Measurements from ENCODE around the gene ZNF334. TPM values are rescaled to one million over a fixed set of nuclear protein-coding genes. Genes with fewer than 3 reads are reported as not detected.

Gene ZNF334
- total and polyA plus RNA-seq, 2 of the 4 experiments (the other 2 are of a cell fraction), result 1.4 to 2.1 TPM

DNA sequence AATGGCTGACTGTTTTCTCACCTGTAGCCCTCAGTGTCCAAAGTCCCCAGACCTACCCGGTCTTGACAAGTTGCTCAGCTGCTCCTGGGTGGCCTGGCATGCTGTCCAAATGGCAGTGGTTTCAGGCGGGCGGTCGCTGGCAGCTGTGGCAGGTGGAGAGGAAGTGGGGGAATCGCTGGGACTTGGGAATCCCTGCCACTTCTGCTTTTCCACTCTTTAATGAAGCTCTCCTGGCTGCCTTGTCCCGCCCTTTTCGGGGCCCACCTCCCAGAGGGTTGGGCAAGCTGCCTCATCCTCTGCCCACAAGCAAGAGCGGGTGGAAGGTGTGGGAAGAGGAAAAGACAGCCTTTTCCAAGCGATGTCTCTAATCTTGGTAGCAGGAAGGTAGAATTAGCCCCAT is 37.1 kb upstream of the ZNF334 start, which contains the start of gene OCSTAMP:
OCSTAMP (minus strand) TSS at position 194 of the 400 bp plus-strand sequence; CDS start at position 100, 94 bp downstream.
- WGBS, 2 experiments (ENCODE audit: extremely low coverage in 2 of 2, insufficient read length in 1 of 2), result no CpG with 5 or more reads among the region's 9 CpGs
- H2BK120ac ChIP-seq (ENCODE audit: low read depth, low read length), result no peak within 1 kb of the TSS
- dilution Hi-C loops (cut with HindIII; ENCODE audit: low sequenced_read_pairs, unreplicated experiment) (no loop called here), intact Hi-C loops (cut with micrococcal nuclease) (no loop called here), in situ Hi-C loops (cut with MboI; ENCODE audit: low sequenced_read_pairs) (no loop called here)
- no peak within 1 kb of the TSS for H3K18ac ChIP-seq (ENCODE audit: low read depth, low read length)
- no peaks in the 10 kb centered on the region for H3K36me3 ChIP-seq (ENCODE audit: control insufficient read depth, insufficient read depth, low read length)
- BruUV-seq (replicated peaks), result no TSS peak
- H2BK5ac ChIP-seq (ENCODE audit: low read depth, low read length, poor library complexity, severe bottlenecking), result no peak within 1 kb of the TSS
- H3K4me1 ChIP-seq (ENCODE audit: control insufficient read depth, insufficient read depth, low read length), result no peaks in the 10 kb centered on the region
- no peaks in the 10 kb centered on the region for H4K20me1 ChIP-seq (ENCODE audit: insufficient read depth, low read length)
- H3K14ac ChIP-seq (replicated peaks; ENCODE audit: low read depth, low read length), result no peak within 1 kb of the TSS
- H3K4me3 ChIP-seq (ENCODE audit: insufficient read depth, low read depth, low read length), result no peak within 1 kb of the TSS
- H3K79me1 ChIP-seq (ENCODE audit: low read depth in 1 of 2, low read length in 2 of 2), result no peaks in the 10 kb centered on the region
- no peak within 1 kb of the TSS for H3K9ac ChIP-seq (ENCODE audit: low read depth, low read length)
- ChIA-PET CTCF (interaction anchor here (1.4 kb wide), 1 partner anchor 12 kb away, joined by 3 read pairs; no protein-coding TSS in a partner anchor), POLR2A (ENCODE audit: unreplicated experiment) (no interaction called here)
- no peak within 1 kb of the TSS for H3K4ac ChIP-seq (ENCODE audit: low read depth, low read length)
- H3K9me3 ChIP-seq (ENCODE audit: control insufficient read depth, insufficient read depth, low read length), result no peaks in the 10 kb centered on the region
- H3K56ac ChIP-seq (ENCODE audit: extremely low read depth, insufficient read depth, low read length), result no peak within 1 kb of the TSS
- TF ChIP-seq BHLHE40 (IDR thresholded peaks at IDR 0.05; ENCODE audit: low read depth, low read length) (no peak), SMC3 (IDR thresholded peaks at IDR 0.05; ENCODE audit: low read depth, low read length) (no peak), ELK1 (IDR thresholded peaks at IDR 0.05; ENCODE audit: borderline replicate concordance, low read depth, low read length) (no peak)
- H3K27me3 ChIP-seq (ENCODE audit: control insufficient read depth, insufficient read depth, low read length), result peaks cover 4% of the 10 kb centered on the region
- H4K5ac ChIP-seq (ENCODE audit: low read depth, low read length), result no peak within 1 kb of the TSS
- H2BK20ac ChIP-seq (ENCODE audit: low read depth, low read length), result no peak within 1 kb of the TSS
- H2AK5ac ChIP-seq (ENCODE audit: low read depth, low read length), result no peak within 1 kb of the TSS
- H3K9me1 ChIP-seq (ENCODE audit: insufficient read depth, low read length), result no peaks in the 10 kb centered on the region
- H3K23ac ChIP-seq (ENCODE audit: low read depth, low read length), result no peak within 1 kb of the TSS
- DNase-seq (no peak), ATAC-seq (ENCODE audit: low read depth) (no peak)
- H4K91ac ChIP-seq (ENCODE audit: insufficient read depth, low read depth, low read length), result no peak within 1 kb of the TSS
- H2BK15ac ChIP-seq (ENCODE audit: low read depth, low read length), result no peak within 1 kb of the TSS
- H3K27ac ChIP-seq (ENCODE audit: insufficient read depth, low read length), result no peak within 1 kb of the TSS
- H2AK9ac ChIP-seq (replicated peaks; ENCODE audit: low read depth, low read length, poor library complexity), result no peak within 1 kb of the TSS
- H4K8ac ChIP-seq (ENCODE audit: low read depth in 2 of 2, low read length in 2 of 2), result no peak within 1 kb of the TSS
- H2AFZ ChIP-seq (replicated peaks; ENCODE audit: low read length, poor library complexity), result no peak within 1 kb of the TSS
- H3K4me2 ChIP-seq (ENCODE audit: low read depth, low read length), result no peak within 1 kb of the TSS
